ENCODE results near the gene ARHGAP18. TPM values are rescaled to one million over a fixed set of nuclear protein-coding genes. Genes with fewer than 3 reads are reported as not detected.

Gene ARHGAP18
- total and polyA plus RNA-seq, 4 donors = 1.6 to 8.0 (median 3.0) TPM

DNA sequence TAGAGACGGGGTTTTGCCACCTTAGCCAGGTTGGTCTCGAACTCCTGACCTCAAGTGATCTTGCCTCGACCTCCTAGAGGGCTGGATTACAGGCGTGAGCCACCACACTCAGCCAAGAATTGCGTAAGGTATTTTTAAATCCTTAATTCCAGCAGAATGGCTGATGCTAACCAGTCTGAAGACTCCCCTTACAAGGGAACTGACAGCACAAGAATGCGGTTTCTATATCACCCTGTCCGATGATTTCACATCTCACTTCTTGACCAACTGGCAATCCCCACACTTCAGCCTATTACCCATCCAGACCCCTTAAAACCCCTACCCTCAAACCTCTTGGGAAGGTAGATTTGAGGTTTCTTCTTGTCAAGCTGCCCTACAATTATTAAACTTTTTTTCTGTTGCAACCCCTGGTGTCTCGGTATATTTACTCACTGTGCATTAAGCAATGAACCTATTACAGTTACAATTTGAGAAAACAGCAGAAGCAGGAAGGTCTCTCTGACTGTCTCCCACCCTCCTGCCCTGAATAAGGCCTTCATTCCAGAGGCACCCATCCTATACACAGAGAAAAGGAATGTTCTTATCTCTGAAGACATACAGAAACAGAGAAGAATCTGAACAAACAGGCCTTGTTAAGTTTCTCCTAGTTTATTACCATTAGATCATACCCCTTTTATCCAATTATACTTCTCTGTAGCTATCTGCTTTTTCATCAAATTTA lies 164.9 kb downstream of the ARHGAP18 start:
- H3K9me3 ChIP-seq (ENCODE audit: control insufficient read depth in 4 of 4, low read length in 3 of 4) = no peaks in the 10 kb centered on the region
- no peak overlapping the region for H3K27ac ChIP-seq (ENCODE audit: low read depth in 1 of 2, low read length in 2 of 2)
- no peaks in the 10 kb centered on the region for H3K27me3 ChIP-seq (ENCODE audit: control insufficient read depth in 4 of 4, insufficient read depth in 4 of 4, low read length in 3 of 4)
- H3K4me3 ChIP-seq (ENCODE audit: low read depth in 1 of 3, low read length in 3 of 3) = no peak overlapping the region
- H3K36me3 ChIP-seq (ENCODE audit: control insufficient read depth in 4 of 4, insufficient read depth in 3 of 4, low read depth in 1 of 4, low read length in 3 of 4) = no peaks in the 10 kb centered on the region
- no peak overlapping the region for H3K9ac ChIP-seq (ENCODE audit: low read depth in 1 of 2, low read length in 2 of 2)
- no peaks in the 10 kb centered on the region for H3K4me1 ChIP-seq (ENCODE audit: control insufficient read depth in 4 of 4, insufficient read depth in 4 of 4, low read length in 3 of 4)
- WGBS = 95% methylated on average over 8 of the region's 8 CpGs
- DNase-seq (ENCODE audit: low spot score) = no peak
- no peak for TF ChIP-seq SP1 (IDR thresholded peaks at IDR 0.05)
- TF ChIP-seq MAX (IDR thresholded peaks at IDR 0.05) = no peak
- TF ChIP-seq YY1 (IDR thresholded peaks at IDR 0.05) = no peak
- TF ChIP-seq RAD21 (IDR thresholded peaks at IDR 0.05) = no peak
- TF ChIP-seq, protein P1, sequence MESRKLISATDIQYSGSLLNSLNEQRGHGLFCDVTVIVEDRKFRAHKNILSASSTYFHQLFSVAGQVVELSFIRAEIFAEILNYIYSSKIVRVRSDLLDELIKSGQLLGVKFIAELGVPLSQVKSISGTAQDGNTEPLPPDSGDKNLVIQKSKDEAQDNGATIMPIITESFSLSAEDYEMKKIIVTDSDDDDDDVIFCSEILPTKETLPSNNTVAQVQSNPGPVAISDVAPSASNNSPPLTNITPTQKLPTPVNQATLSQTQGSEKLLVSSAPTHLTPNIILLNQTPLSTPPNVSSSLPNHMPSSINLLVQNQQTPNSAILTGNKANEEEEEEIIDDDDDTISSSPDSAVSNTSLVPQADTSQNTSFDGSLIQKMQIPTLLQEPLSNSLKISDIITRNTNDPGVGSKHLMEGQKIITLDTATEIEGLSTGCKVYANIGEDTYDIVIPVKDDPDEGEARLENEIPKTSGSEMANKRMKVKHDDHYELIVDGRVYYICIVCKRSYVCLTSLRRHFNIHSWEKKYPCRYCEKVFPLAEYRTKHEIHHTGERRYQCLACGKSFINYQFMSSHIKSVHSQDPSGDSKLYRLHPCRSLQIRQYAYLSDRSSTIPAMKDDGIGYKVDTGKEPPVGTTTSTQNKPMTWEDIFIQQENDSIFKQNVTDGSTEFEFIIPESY (IDR thresholded peaks at IDR 0.05) = no peak
- TF ChIP-seq, protein P2, sequence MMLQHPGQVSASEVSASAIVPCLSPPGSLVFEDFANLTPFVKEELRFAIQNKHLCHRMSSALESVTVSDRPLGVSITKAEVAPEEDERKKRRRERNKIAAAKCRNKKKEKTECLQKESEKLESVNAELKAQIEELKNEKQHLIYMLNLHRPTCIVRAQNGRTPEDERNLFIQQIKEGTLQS (IDR thresholded peaks at IDR 0.05) = no peak
- TF ChIP-seq FOXA2 (IDR thresholded peaks at IDR 0.05) = no peak
- TF ChIP-seq HNF4G (IDR thresholded peaks at IDR 0.05) = no peak
- no peak for TF ChIP-seq REST (IDR thresholded peaks at IDR 0.05)
- TF ChIP-seq EGR1 (IDR thresholded peaks at IDR 0.05; ENCODE audit: low read depth in 2 of 2) = no peak
- TF ChIP-seq RXRA (IDR thresholded peaks at IDR 0.05) = no peak
- TF ChIP-seq FOXA1 (IDR thresholded peaks at IDR 0.05) = no peak
- no peak for TF ChIP-seq HNF4A (conservative IDR thresholded peaks at IDR 0.05)
- no peak for TF ChIP-seq JUND (IDR thresholded peaks at IDR 0.05)
- TF ChIP-seq, protein P3, sequence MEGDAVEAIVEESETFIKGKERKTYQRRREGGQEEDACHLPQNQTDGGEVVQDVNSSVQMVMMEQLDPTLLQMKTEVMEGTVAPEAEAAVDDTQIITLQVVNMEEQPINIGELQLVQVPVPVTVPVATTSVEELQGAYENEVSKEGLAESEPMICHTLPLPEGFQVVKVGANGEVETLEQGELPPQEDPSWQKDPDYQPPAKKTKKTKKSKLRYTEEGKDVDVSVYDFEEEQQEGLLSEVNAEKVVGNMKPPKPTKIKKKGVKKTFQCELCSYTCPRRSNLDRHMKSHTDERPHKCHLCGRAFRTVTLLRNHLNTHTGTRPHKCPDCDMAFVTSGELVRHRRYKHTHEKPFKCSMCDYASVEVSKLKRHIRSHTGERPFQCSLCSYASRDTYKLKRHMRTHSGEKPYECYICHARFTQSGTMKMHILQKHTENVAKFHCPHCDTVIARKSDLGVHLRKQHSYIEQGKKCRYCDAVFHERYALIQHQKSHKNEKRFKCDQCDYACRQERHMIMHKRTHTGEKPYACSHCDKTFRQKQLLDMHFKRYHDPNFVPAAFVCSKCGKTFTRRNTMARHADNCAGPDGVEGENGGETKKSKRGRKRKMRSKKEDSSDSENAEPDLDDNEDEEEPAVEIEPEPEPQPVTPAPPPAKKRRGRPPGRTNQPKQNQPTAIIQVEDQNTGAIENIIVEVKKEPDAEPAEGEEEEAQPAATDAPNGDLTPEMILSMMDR (IDR thresholded peaks at IDR 0.05; ENCODE audit: low read depth, low read length, missing input control) = no peak

DNA sequence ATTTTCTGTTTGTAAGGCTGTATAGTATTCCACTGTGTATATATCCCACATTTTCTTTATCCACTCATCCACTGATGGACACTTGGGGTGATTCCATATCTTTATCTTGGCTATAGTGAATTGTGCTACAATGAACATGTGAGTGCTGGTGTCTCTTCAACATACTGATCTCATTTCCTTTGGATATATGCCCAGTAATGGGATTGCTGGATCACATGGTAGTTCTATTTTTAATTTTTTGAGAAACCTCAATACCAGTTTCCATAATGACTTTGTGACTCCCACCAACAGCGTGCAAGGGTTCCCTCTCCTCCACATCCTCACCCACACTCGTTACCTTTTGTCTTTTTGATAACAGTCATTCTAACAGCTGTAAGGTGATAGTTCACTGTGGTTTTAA lies 166.0 kb downstream of the ARHGAP18 start:
- Histone ChIP-seq H3K36me3 (ENCODE audit: control insufficient read depth in 4 of 4, insufficient read depth in 3 of 4, low read depth in 1 of 4, low read length in 3 of 4) (no peaks in the 10 kb centered on the region), H3K4me1 (ENCODE audit: control insufficient read depth in 4 of 4, insufficient read depth in 4 of 4, low read length in 3 of 4) (no peaks in the 10 kb centered on the region), H3K9me3 (ENCODE audit: control insufficient read depth in 4 of 4, low read length in 3 of 4) (no peaks in the 10 kb centered on the region), H3K27me3 (ENCODE audit: control insufficient read depth in 4 of 4, insufficient read depth in 4 of 4, low read length in 3 of 4) (no peaks in the 10 kb centered on the region), H3K9ac (ENCODE audit: low read depth in 1 of 2, low read length in 2 of 2) (no peak overlapping the region), H3K27ac (ENCODE audit: low read depth in 1 of 2, low read length in 2 of 2) (no peak overlapping the region), H3K4me3 (ENCODE audit: low read depth in 1 of 3, low read length in 3 of 3) (no peak overlapping the region)
- DNase-seq (ENCODE audit: low spot score) = no peak
- TF ChIP-seq, protein P3 (IDR thresholded peaks at IDR 0.05; ENCODE audit: low read depth, low read length, missing input control) = no peak
- TF ChIP-seq TAF1 (conservative IDR thresholded peaks at IDR 0.05) (no peak), RAD21 (IDR thresholded peaks at IDR 0.05) (no peak), GABPA (IDR thresholded peaks at IDR 0.05 in 1 of 2, conservative IDR thresholded peaks at IDR 0.05 in 1 of 2) (no peak), HNF4G (IDR thresholded peaks at IDR 0.05) (no peak), YY1 (IDR thresholded peaks at IDR 0.05) (no peak), NR2F2 (IDR thresholded peaks at IDR 0.05) (no peak), RXRA (IDR thresholded peaks at IDR 0.05) (no peak), JUND (IDR thresholded peaks at IDR 0.05) (no peak), FOXA1 (IDR thresholded peaks at IDR 0.05) (no peak)
- TF ChIP-seq, protein P1 (IDR thresholded peaks at IDR 0.05) = no peak
- WGBS = 87% methylated on average over 2 of the region's 2 CpGs

Data from liver (tissue), 9 donors.